22Rv1 (cell line): ENCODE results near the gene LENEP.

Experiments
- ZFX ChIP-seq: fragments of 450-650 bp; IDR thresholded peaks from 2 replicates; pipeline ENCODE4 v1.6.1; 2017; ENCODE audit warnings: antibody characterized with exemption, borderline replicate concordance
- TF ChIP-seq, protein P1 (sequence below): fragments of 450-650 bp; IDR thresholded peaks from 2 replicates; pipeline ENCODE4 v1.5.1; 2017; ENCODE audit warnings: mild to moderate bottlenecking

DNA sequence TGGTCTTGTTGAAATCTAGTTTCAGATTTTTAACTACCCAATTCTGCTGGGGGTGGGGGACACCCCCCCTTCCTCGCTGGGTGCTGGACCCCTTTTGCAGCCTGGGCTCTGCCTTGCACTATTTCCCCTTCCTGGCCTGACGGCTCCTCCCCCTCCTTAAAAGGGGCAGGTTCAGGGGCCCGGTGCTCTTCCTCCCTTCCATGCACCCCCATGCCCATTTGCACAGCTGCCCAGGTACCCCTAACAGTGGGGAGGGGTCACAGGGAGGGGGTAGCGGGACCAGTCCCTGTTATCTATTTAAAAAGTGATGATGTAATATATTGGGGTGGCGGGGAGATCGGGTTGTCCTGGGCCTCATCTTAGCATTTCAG, 24.5 kb downstream of the LENEP start:
- TF ChIP-seq, protein P1, sequence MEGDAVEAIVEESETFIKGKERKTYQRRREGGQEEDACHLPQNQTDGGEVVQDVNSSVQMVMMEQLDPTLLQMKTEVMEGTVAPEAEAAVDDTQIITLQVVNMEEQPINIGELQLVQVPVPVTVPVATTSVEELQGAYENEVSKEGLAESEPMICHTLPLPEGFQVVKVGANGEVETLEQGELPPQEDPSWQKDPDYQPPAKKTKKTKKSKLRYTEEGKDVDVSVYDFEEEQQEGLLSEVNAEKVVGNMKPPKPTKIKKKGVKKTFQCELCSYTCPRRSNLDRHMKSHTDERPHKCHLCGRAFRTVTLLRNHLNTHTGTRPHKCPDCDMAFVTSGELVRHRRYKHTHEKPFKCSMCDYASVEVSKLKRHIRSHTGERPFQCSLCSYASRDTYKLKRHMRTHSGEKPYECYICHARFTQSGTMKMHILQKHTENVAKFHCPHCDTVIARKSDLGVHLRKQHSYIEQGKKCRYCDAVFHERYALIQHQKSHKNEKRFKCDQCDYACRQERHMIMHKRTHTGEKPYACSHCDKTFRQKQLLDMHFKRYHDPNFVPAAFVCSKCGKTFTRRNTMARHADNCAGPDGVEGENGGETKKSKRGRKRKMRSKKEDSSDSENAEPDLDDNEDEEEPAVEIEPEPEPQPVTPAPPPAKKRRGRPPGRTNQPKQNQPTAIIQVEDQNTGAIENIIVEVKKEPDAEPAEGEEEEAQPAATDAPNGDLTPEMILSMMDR: no peak
- no peak for TF ChIP-seq ZFX
